Measurements from ENCODE around the gene TSEN2. TPM values are rescaled to one million over a fixed set of nuclear protein-coding genes. Genes with fewer than 3 reads are reported as not detected.

TSEN2 gene
- total and polyA plus RNA-seq, 10 of the 15 experiments (the other 5 are each of a cell fraction or from before 2014, with no cell fraction given) = 17.7 to 32.3 (median 24.3) TPM

- TF ChIP-seq ELK1 (IDR thresholded peaks at IDR 0.05; ENCODE audit: low read depth, low read length) = no peak
- TF ChIP-seq SRF (IDR thresholded peaks at IDR 0.05; ENCODE audit: low read depth in 2 of 2, low read length in 2 of 2) = no peak
- 0 out of 2 replicates have a peak, but pooled peaks have one; percentile 30 for TF ChIP-seq YY1 (IDR thresholded peaks at IDR 0.05; ENCODE audit: low read depth, low read length)
- TF ChIP-seq, protein P1, sequence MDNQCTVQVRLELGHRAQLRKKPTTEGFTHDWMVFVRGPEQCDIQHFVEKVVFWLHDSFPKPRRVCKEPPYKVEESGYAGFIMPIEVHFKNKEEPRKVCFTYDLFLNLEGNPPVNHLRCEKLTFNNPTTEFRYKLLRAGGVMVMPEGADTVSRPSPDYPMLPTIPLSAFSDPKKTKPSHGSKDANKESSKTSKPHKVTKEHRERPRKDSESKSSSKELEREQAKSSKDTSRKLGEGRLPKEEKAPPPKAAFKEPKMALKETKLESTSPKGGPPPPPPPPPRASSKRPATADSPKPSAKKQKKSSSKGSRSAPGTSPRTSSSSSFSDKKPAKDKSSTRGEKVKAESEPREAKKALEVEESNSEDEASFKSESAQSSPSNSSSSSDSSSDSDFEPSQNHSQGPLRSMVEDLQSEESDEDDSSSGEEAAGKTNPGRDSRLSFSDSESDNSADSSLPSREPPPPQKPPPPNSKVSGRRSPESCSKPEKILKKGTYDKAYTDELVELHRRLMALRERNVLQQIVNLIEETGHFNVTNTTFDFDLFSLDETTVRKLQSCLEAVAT (IDR thresholded peaks at IDR 0.05) = peak; percentile 57; the same call in 1 of the 2 replicates
- peak; percentile 79; the same call in 1 of the 2 replicates for TF ChIP-seq FOXM1 (IDR thresholded peaks at IDR 0.05; ENCODE audit: low read depth, low read length)
- TF ChIP-seq POLR2A (IDR thresholded peaks at IDR 0.05; ENCODE audit: low read depth, low read length) = peak; percentile 66
- TF ChIP-seq RUNX3 (IDR thresholded peaks at IDR 0.05; ENCODE audit: low read length) = peak; percentile 71
- 0 out of 2 replicates have a peak, but pooled peaks have one; percentile 12 for TF ChIP-seq HDGF (IDR thresholded peaks at IDR 0.05)
- TF ChIP-seq RBBP5 (conservative IDR thresholded peaks at IDR 0.05) = no peak
- TF ChIP-seq RELA (IDR thresholded peaks at IDR 0.05; ENCODE audit: borderline replicate concordance, partially characterized antibody) = peak; percentile 48
- TF ChIP-seq ZNF24 (IDR thresholded peaks at IDR 0.05) = 0 out of 2 replicates have a peak, but pooled peaks have one; percentile 15
- no peak for TF ChIP-seq EGR1 (IDR thresholded peaks at IDR 0.05; ENCODE audit: borderline replicate concordance in 1 of 2, low read depth in 2 of 2, low read length in 2 of 2)
- TF ChIP-seq EZH2 (IDR thresholded peaks at IDR 0.05; ENCODE audit: borderline replicate concordance, control insufficient read depth, low read depth, low read length) = no peak
- TF ChIP-seq CEBPZ (IDR thresholded peaks at IDR 0.05; ENCODE audit: low read depth, low read length) = no peak
- TF ChIP-seq MTA2 (IDR thresholded peaks at IDR 0.05; ENCODE audit: low read depth) = no peak; the same call in 1 of the 2 replicates
- TF ChIP-seq MAX (IDR thresholded peaks at IDR 0.05; ENCODE audit: low read depth, low read length) = no peak
- TF ChIP-seq, protein P2, sequence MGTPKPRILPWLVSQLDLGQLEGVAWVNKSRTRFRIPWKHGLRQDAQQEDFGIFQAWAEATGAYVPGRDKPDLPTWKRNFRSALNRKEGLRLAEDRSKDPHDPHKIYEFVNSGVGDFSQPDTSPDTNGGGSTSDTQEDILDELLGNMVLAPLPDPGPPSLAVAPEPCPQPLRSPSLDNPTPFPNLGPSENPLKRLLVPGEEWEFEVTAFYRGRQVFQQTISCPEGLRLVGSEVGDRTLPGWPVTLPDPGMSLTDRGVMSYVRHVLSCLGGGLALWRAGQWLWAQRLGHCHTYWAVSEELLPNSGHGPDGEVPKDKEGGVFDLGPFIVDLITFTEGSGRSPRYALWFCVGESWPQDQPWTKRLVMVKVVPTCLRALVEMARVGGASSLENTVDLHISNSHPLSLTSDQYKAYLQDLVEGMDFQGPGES (IDR thresholded peaks at IDR 0.05) = no peak
- TF ChIP-seq IKZF2 (IDR thresholded peaks at IDR 0.05) = peak; percentile 17 to 33; a peak in 2 of 4 replicates
- peak; percentile 42; the same call in 1 of the 2 replicates for TF ChIP-seq RAD51 (IDR thresholded peaks at IDR 0.05)
- TF ChIP-seq, protein P3, sequence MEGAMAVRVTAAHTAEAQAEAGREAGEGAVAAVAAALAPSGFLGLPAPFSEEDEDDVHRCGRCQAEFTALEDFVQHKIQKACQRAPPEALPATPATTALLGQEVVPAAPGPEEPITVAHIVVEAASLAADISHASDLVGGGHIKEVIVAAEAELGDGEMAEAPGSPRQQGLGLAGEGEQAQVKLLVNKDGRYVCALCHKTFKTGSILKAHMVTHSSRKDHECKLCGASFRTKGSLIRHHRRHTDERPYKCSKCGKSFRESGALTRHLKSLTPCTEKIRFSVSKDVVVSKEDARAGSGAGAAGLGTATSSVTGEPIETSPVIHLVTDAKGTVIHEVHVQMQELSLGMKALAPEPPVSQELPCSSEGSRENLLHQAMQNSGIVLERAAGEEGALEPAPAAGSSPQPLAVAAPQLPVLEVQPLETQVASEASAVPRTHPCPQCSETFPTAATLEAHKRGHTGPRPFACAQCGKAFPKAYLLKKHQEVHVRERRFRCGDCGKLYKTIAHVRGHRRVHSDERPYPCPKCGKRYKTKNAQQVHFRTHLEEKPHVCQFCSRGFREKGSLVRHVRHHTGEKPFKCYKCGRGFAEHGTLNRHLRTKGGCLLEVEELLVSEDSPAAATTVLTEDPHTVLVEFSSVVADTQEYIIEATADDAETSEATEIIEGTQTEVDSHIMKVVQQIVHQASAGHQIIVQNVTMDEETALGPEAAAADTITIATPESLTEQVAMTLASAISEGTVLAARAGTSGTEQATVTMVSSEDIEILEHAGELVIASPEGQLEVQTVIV (IDR thresholded peaks at IDR 0.05; ENCODE audit: borderline replicate concordance, partially characterized antibody) = no peak
Measured at GRCh38 chr3:12560505-12561190, 76.4 kb downstream of the TSEN2 start (continued).
